ENCODE results near the gene TENT4A.

DNA sequence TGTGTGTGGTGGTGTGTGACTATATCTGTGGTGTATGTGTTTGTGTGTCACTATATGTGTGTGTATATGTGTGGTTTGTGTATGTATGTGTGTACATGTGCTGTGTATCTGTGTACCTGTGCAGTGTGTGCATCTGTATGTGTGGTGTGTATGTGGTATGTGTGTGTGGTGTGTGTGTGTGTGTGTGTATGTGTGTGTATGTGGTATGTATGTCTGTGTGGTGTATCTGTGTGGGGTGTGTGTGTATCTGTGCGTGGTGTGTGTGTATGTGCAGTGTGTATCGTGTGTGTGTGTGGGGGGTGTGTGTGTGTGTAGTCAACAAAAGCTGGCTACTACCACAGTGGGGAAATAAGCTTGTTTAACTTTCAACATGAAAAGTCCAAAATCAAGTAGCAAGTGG is 31.6 kb upstream of the TENT4A start:
- no peak for TF ChIP-seq EZH2 (IDR thresholded peaks at IDR 0.05; ENCODE audit: borderline replicate concordance, low read length)
- TF ChIP-seq, protein P1, sequence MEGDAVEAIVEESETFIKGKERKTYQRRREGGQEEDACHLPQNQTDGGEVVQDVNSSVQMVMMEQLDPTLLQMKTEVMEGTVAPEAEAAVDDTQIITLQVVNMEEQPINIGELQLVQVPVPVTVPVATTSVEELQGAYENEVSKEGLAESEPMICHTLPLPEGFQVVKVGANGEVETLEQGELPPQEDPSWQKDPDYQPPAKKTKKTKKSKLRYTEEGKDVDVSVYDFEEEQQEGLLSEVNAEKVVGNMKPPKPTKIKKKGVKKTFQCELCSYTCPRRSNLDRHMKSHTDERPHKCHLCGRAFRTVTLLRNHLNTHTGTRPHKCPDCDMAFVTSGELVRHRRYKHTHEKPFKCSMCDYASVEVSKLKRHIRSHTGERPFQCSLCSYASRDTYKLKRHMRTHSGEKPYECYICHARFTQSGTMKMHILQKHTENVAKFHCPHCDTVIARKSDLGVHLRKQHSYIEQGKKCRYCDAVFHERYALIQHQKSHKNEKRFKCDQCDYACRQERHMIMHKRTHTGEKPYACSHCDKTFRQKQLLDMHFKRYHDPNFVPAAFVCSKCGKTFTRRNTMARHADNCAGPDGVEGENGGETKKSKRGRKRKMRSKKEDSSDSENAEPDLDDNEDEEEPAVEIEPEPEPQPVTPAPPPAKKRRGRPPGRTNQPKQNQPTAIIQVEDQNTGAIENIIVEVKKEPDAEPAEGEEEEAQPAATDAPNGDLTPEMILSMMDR (conservative IDR thresholded peaks at IDR 0.05 in 1 of 2, IDR thresholded peaks at IDR 0.05 in 1 of 2; ENCODE audit: extremely low read depth in 1 of 2, insufficient read depth in 1 of 2, low read depth in 1 of 2, low read length in 2 of 2) = no peak

Data from mammary epithelial cell (primary cell).